ENCODE data around the gene STIM1. TPM values are rescaled to one million over a fixed set of nuclear protein-coding genes. Genes with fewer than 3 reads are reported as not detected.
"Not testable (repeated sequence)": the region's sequence is repeated elsewhere in the genome, so short reads cannot be mapped to it uniquely, and the experiment has no call there.

Gene STIM1
- total RNA-seq, 2 experiments from 2014 or later = 98.8 to 101 TPM

DNA sequence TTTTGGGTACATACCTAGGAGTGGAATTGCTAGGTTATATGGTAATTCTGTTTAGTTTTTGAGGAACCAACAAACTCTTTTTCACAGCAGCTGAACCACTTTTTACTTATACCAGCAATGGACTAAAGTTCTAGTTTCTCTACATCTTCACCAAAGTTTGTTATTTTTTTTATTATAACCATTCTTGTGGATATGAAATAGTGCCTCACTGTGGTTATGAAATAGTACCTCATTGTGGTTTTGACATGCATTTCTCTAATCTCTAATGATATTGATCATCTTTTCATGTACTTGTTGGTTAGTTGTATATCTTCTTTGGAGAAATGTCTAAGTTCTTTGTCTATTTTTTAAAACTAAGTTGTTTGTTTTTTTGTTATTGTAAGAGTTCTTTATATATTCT lies 27.2 kb downstream of the STIM1 start:
- no peak for ATAC-seq (ENCODE audit: low read depth)
- no peaks in the 10 kb centered on the region for H3K9me3 Mint-ChIP-seq
- H3K36me3 Mint-ChIP-seq = peaks cover 13% of the 10 kb centered on the region
- no peak overlapping the region for H3K27ac Mint-ChIP-seq
- H3K27me3 Mint-ChIP-seq = no peaks in the 10 kb centered on the region
- no peak for DNase-seq
- H3K4me1 Mint-ChIP-seq = peaks cover 50% of the 10 kb centered on the region
- POLR2A ChIA-PET = interaction anchor here (0.8 to 0.9 kb wide), 2 partner anchors 28 to 46 kb away, joined by 4 to 5 read pairs; no protein-coding TSS in a partner anchor
- no peak overlapping the region for H3K4me3 Mint-ChIP-seq

- Mint-ChIP-seq H3K9me3 (no peaks in the 10 kb centered on the region), H3K36me3 (peaks cover 15% of the 10 kb centered on the region), H3K4me1 (peaks cover 30% of the 10 kb centered on the region), H3K4me3 (no peak overlapping the region), H3K27me3 (no peaks in the 10 kb centered on the region), H3K27ac (no peak overlapping the region)
- DNase-seq (no peak), ATAC-seq (ENCODE audit: low read depth) (no peak)
- POLR2A ChIA-PET = no interaction called here
These were observed 30.4 kb downstream of the STIM1 start for GRCh38 chr11:3885855-3886254.

GRCh38 chr11:3886985-3887384 lies 31.5 kb downstream of the STIM1 start:
- Mint-ChIP-seq H3K36me3 (peaks cover 19% of the 10 kb centered on the region), H3K27me3 (no peaks in the 10 kb centered on the region), H3K9me3 (no peaks in the 10 kb centered on the region), H3K4me1 (peaks cover 28% of the 10 kb centered on the region), H3K27ac (no peak overlapping the region), H3K4me3 (no peak overlapping the region)
- POLR2A ChIA-PET = no interaction called here
- ATAC-seq (ENCODE audit: low read depth) = no peak
- DNase-seq = no peak

DNA sequence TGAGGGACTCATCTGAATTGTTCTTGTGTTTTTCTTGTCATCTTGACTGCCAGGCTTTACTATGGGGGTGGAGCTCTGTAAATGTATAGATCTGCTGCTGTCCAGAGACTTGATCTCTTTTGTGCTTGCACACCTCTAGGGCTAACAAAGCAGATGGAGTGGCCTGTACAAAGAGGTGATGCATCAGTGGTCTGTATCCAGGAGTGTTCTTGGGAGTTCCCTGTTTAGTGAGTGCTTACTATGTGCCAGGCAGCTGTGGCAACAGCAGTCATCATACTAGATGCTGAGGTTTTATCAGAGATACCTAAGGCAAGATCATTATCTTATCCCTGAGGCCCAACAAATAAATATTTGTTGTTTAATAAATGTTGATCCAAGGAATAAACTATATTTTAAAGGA lies 33.4 kb downstream of the STIM1 start:
- ATAC-seq (ENCODE audit: low read depth) (no peak), DNase-seq (no peak)
- Mint-ChIP-seq H3K27ac (no peak overlapping the region), H3K4me1 (peaks cover 37% of the 10 kb centered on the region), H3K9me3 (no peaks in the 10 kb centered on the region), H3K4me3 (no peak overlapping the region), H3K27me3 (no peaks in the 10 kb centered on the region), H3K36me3 (peaks cover 25% of the 10 kb centered on the region)
- POLR2A ChIA-PET = no interaction called here

GRCh38 chr11:3890014-3890413 lies 34.5 kb downstream of the STIM1 start:
- Mint-ChIP-seq H3K4me1 (peaks cover 37% of the 10 kb centered on the region), H3K27ac (no peak overlapping the region), H3K36me3 (peaks cover 23% of the 10 kb centered on the region), H3K4me3 (no peak overlapping the region), H3K27me3 (no peaks in the 10 kb centered on the region), H3K9me3 (no peaks in the 10 kb centered on the region)
- POLR2A ChIA-PET = interaction anchor here (1.2 kb wide), 1 partner anchor 35 kb away, joined by 4 read pairs; the partner anchor contains the start of gene STIM1
- ATAC-seq (ENCODE audit: low read depth) = no peak
- no peak for DNase-seq

DNA sequence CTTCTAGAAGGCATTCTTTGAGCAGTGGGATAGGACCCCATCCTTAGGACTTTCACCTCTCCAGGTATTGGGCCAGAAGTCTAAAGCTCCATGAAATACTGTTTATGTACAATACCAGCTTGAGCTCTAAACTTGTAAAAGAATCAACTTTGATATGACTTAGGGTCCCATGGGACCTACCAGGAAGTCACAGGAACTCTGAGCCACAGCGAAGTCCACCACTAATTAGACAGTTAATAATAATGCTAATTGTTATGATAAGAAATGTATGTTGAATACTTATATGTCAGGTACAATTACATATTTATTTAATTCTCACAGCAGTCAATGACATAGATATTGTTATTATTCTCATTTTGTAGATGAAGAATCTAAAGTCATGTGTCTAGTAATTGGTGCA lies 35.3 kb downstream of the STIM1 start:
- Mint-ChIP-seq H3K9me3 (no peaks in the 10 kb centered on the region), H3K27ac (no peak overlapping the region), H3K4me1 (peaks cover 40% of the 10 kb centered on the region), H3K27me3 (no peaks in the 10 kb centered on the region), H3K36me3 (peaks cover 27% of the 10 kb centered on the region), H3K4me3 (no peak overlapping the region)
- DNase-seq = no peak
- POLR2A ChIA-PET = interaction anchor here (1.2 kb wide), 1 partner anchor 36 kb away, joined by 4 read pairs; the partner anchor contains the start of gene STIM1
- no peak for ATAC-seq (ENCODE audit: low read depth)

GRCh38 chr11:3891751-3892150 lies 36.3 kb downstream of the STIM1 start:
- Mint-ChIP-seq H3K4me1 (peaks cover 43% of the 10 kb centered on the region), H3K27me3 (no peaks in the 10 kb centered on the region), H3K36me3 (peaks cover 31% of the 10 kb centered on the region), H3K9me3 (no peaks in the 10 kb centered on the region), H3K27ac (no peak overlapping the region), H3K4me3 (no peak overlapping the region)
- DNase-seq (no peak), ATAC-seq (ENCODE audit: low read depth) (no peak)
- POLR2A ChIA-PET = no interaction called here

DNA sequence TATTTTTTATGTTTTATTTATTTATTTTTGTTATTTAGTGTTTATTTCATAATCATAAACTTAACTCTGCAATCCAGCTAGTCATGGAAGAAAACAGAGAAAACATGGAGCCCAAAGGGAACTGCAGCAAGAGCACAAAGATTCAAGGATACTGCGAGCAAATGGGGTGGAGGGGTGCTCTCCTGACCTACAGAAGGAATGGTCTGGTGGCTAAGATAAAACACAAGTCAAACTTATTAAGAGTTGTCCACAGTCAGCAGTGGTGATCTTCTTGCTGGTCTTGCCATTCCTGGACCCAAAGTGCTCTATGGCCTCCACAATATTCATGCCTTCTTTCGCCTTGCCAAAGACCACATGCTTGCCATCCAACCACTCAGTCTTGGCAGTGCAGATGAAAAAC lies 36.7 kb downstream of the STIM1 start:
- DNase-seq (no peak), ATAC-seq (ENCODE audit: low read depth) (no peak)
- Mint-ChIP-seq H3K27me3 (no peaks in the 10 kb centered on the region), H3K4me1 (peaks cover 43% of the 10 kb centered on the region), H3K27ac (peak overlapping the region; percentile 33), H3K4me3 (no peak overlapping the region), H3K9me3 (no peaks in the 10 kb centered on the region), H3K36me3 (peaks cover 29% of the 10 kb centered on the region)
- POLR2A ChIA-PET = no interaction called here

DNA sequence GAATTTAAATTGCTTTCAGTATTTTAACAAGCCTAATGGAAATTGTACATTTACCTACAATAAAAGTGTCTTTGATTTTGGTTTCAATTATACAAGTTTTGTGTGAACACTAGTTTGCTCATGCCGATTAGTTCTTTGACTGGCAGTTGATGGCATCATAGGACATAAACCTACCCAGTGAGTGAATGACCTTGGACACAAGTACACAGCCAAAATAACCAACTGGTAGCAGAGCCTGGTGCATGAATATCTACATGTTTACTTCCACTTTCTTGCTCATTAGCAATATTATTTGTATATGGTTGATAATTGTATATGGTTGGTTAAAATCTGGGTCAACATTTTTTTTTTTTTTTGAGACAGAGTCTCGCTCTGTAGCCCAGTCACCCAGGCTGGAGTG lies 37.8 kb downstream of the STIM1 start:
- H3K9me3 Mint-ChIP-seq = no peaks in the 10 kb centered on the region
- ATAC-seq (ENCODE audit: low read depth) = no peak
- peaks cover 29% of the 10 kb centered on the region for H3K36me3 Mint-ChIP-seq
- POLR2A ChIA-PET = interaction anchor here (1.4 kb wide), 1 partner anchor 39 kb away, joined by 4 read pairs; no protein-coding TSS in a partner anchor
- H3K27me3 Mint-ChIP-seq = no peaks in the 10 kb centered on the region
- no peak for DNase-seq
- peak overlapping the region; percentile 61 for H3K4me3 Mint-ChIP-seq
- peaks cover 37% of the 10 kb centered on the region for H3K4me1 Mint-ChIP-seq
- H3K27ac Mint-ChIP-seq = no peak overlapping the region

GRCh38 chr11:3894128-3894731 lies 38.8 kb downstream of the STIM1 start:
- POLR2A ChIA-PET = interaction anchor here (0.7 to 1.5 kb wide), 3 partner anchors 30 to 53 kb away, joined by 3 to 4 read pairs (median 3); no protein-coding TSS in a partner anchor
- peak overlapping the region; percentile 61 for H3K4me3 Mint-ChIP-seq
- no peaks in the 10 kb centered on the region for H3K9me3 Mint-ChIP-seq
- DNase-seq (peak; percentile 37), ATAC-seq (ENCODE audit: low read depth) (peak; percentile 91)
- peak overlapping the region; percentile 81 for H3K27ac Mint-ChIP-seq
- H3K27me3 Mint-ChIP-seq = no peaks in the 10 kb centered on the region
- peaks cover 25% of the 10 kb centered on the region for H3K36me3 Mint-ChIP-seq
- peaks cover 34% of the 10 kb centered on the region for H3K4me1 Mint-ChIP-seq

- Mint-ChIP-seq H3K27me3 (no peaks in the 10 kb centered on the region), H3K9me3 (no peaks in the 10 kb centered on the region), H3K4me3 (no peak overlapping the region), H3K4me1 (peaks cover 40% of the 10 kb centered on the region), H3K27ac (no peak overlapping the region), H3K36me3 (peaks cover 24% of the 10 kb centered on the region)
- POLR2A ChIA-PET = no interaction called here
- DNase-seq (no peak), ATAC-seq (ENCODE audit: low read depth) (no peak)
These were observed 41.2 kb downstream of the STIM1 start for GRCh38 chr11:3896644-3897043.

GRCh38 chr11:3900230-3900629 lies 44.8 kb downstream of the STIM1 start:
- H3K9me3 Mint-ChIP-seq; H3K27me3 Mint-ChIP-seq; DNase-seq; H3K27ac Mint-ChIP-seq; ATAC-seq (ENCODE audit: low read depth); H3K4me3 Mint-ChIP-seq; POLR2A ChIA-PET: not testable (repeated sequence)
- peaks cover 12% of the 10 kb centered on the region for H3K36me3 Mint-ChIP-seq
- peaks cover 46% of the 10 kb centered on the region for H3K4me1 Mint-ChIP-seq

- ATAC-seq (ENCODE audit: low read depth) (no peak), DNase-seq (no peak)
- POLR2A ChIA-PET = interaction anchor here (1.2 kb wide), 1 partner anchor 47 kb away, joined by 5 read pairs; the partner anchor contains the start of gene STIM1
- Mint-ChIP-seq H3K27me3 (no peaks in the 10 kb centered on the region), H3K9me3 (no peaks in the 10 kb centered on the region), H3K4me1 (peaks cover 47% of the 10 kb centered on the region), H3K36me3 (peaks cover 2% of the 10 kb centered on the region), H3K4me3 (no peak overlapping the region), H3K27ac (no peak overlapping the region)
These were observed 46.0 kb downstream of the STIM1 start for GRCh38 chr11:3901249-3902025.

DNA sequence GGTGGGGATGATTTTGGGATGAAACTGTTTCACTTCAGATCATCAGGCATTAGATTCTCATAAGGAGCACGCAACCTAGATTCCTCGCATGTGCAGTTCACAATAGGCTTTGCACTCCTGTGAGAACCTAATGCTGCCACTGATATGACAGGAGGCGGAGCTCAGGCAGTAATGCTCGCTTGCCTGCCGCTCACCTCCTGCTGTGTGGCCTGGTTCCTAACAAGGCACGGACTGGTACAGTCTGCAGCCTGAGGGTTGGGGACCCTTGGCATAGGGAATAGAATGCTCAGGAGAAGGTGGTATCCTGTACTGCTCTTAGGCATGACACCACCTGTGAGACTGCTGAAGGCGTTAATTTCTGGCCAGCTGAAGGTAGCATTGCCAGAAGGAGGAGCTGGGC lies 47.0 kb downstream of the STIM1 start:
- no peak for DNase-seq
- Mint-ChIP-seq H3K36me3 (no peaks in the 10 kb centered on the region), H3K9me3 (no peaks in the 10 kb centered on the region), H3K4me1 (peaks cover 53% of the 10 kb centered on the region), H3K27ac (peak overlapping the region; percentile 78), H3K27me3 (no peaks in the 10 kb centered on the region), H3K4me3 (no peak overlapping the region)
- POLR2A ChIA-PET = interaction anchor here (1.4 kb wide), 1 partner anchor 47 kb away, joined by 6 read pairs; the partner anchor contains the start of gene STIM1
- no peak for ATAC-seq (ENCODE audit: low read depth)
